DOHH2 (cell line): Measurements from ENCODE around the gene RAB6B.

Source experiments
- CTCF ChIP-seq: fragments of 200-600 bp; sonication (generic); IDR thresholded peaks from one replicate; pipeline ENCODE4 v1.5.1; 2014; ENCODE audit warnings: antibody characterized with exemption, mild to moderate bottlenecking, low read depth, low read length; ENCODE audit not compliant: poor library complexity, severe bottlenecking
- EZH2phosphoT487 ChIP-seq: fragments of 200-600 bp; sonication (generic); IDR thresholded peaks from 2 replicates; pipeline ENCODE4 v1.6.1; 2017; ENCODE audit warnings: borderline replicate concordance, mild to moderate bottlenecking, antibody characterized with exemption, low read length, moderate library complexity, mixed read lengths

- no peak for TF ChIP-seq CTCF
- TF ChIP-seq EZH2phosphoT487 = no peak
Measured at GRCh38 chr3:133877221-133877620, 18.5 kb downstream of the RAB6B start.
